H1 (cell line): ENCODE data around the gene PPP1R2. TPM values are rescaled to one million over a fixed set of nuclear protein-coding genes. Genes with fewer than 3 reads are reported as not detected.

Experiments
- CTCF ChIA-PET: fragments of 300-600 bp; sonication (Branson Sonifier 250); formaldehyde crosslinking; loops from one replicate; lab custom pipeline; 2021; ENCODE audit not compliant: partially characterized antibody; lab: Charles Lee
- POLR2A ChIA-PET: fragments of 300-600 bp; sonication (Branson Sonifier 250); formaldehyde crosslinking; loops from one replicate; lab custom pipeline; 2021; ENCODE audit warnings: inconsistent platforms; ENCODE audit not compliant: partially characterized antibody; lab: Charles Lee
- DNase-seq, 2 experiments: peaks; one replicate each; pipeline versions ENCODE4 v3.0.0 to v3.0.0-alpha.2; 2010 to 2022; ENCODE audit warnings: low spot score in 2 of 2, low read depth in 1 of 2, mixed read lengths in 1 of 2
- FAIRE-seq: peaks from 2 replicates; lab custom pipeline; 2011; peaks lifted over from hg19 to GRCh38; lab: Jason Lieb, UNC
- H2AFZ ChIP-seq: 2 replicates; pipeline ENCODE4 v1.8.1; 2012; ENCODE audit warnings: low read length, inconsistent platforms
- H2AK5ac ChIP-seq: 2 replicates; pipeline ENCODE4 v1.6.1; 2013; ENCODE audit warnings: low read depth, low read length
- H2BK120ac ChIP-seq: replicated peaks from 2 replicates; pipeline ENCODE3; 2013; ENCODE audit warnings: low read depth, low read length, inconsistent platforms
- H2BK12ac ChIP-seq: 2 replicates; pipeline ENCODE4 v1.6.1; 2013; ENCODE audit warnings: low read depth, low read length
- H2BK15ac ChIP-seq: 2 replicates; pipeline ENCODE4 v1.6.1; 2013; ENCODE audit warnings: low read length
- H2BK20ac ChIP-seq: 2 replicates; pipeline ENCODE4 v1.6.1; 2013; ENCODE audit warnings: low read length
- H2BK5ac ChIP-seq: 2 replicates; pipeline ENCODE4 v1.6.1; 2013; ENCODE audit warnings: low read depth, low read length
- H3K14ac ChIP-seq: 2 replicates; pipeline ENCODE4 v1.6.1; 2013; ENCODE audit warnings: inconsistent platforms; ENCODE audit not compliant: insufficient read length
- H3K18ac ChIP-seq: 2 replicates; pipeline ENCODE4 v1.6.1; 2013; ENCODE audit warnings: low read length; ENCODE audit errors: extremely low read depth
- H3K23ac ChIP-seq: 2 replicates; pipeline ENCODE4 v1.6.1; 2013; ENCODE audit warnings: inconsistent platforms; ENCODE audit not compliant: insufficient read length
- H3K23me2 ChIP-seq: 2 replicates; pipeline ENCODE4 v1.6.1; 2013; ENCODE audit warnings: low read depth, low read length
- H3K27ac ChIP-seq: 2 replicates; pipeline ENCODE4 v1.6.1; 2011; ENCODE audit warnings: low read depth, low read length, inconsistent platforms
- H3K27me3 ChIP-seq, 4 experiments: replicated peaks in 1 of 4; 1 replicate in 1 of 4; 2 replicates in 3 of 4; pipeline versions ENCODE4 v1.6.1 to v1.8.1; 2011 to 2013; ENCODE audit warnings: low read length in 3 of 4, mild to moderate bottlenecking in 3 of 4, inconsistent platforms in 2 of 4, mixed read lengths in 2 of 4, moderate library complexity in 1 of 4; ENCODE audit not compliant: control insufficient read depth in 3 of 4, insufficient read depth in 3 of 4; ENCODE audit errors: extremely low read depth in 1 of 4
- H3K36me3 ChIP-seq, 4 experiments: 2 replicates each; pipeline versions ENCODE4 v1.6.1 to v1.8.1; 2011 to 2013; ENCODE audit warnings: mild to moderate bottlenecking in 4 of 4, low read length in 3 of 4, moderate library complexity in 2 of 4, control low read depth in 1 of 4, inconsistent platforms in 1 of 4; ENCODE audit not compliant: insufficient read depth in 4 of 4, control insufficient read depth in 2 of 4
- H3K4ac ChIP-seq: replicated peaks from 2 replicates; pipeline ENCODE3; 2013; ENCODE audit warnings: low read length, low read depth, mixed read lengths, inconsistent platforms; ENCODE audit not compliant: insufficient read length
- H3K4me1 ChIP-seq, 4 experiments: replicated peaks in 1 of 4; 1 replicate in 1 of 4; 2 replicates in 3 of 4; pipeline versions ENCODE4 v1.6.1 to v1.8.1; 2011 to 2013; ENCODE audit warnings: low read length in 3 of 4, inconsistent platforms in 2 of 4, mixed read lengths in 1 of 4; ENCODE audit not compliant: insufficient read depth in 4 of 4, control insufficient read depth in 3 of 4
- H3K4me2 ChIP-seq, 2 experiments: 2 replicates each; pipeline versions ENCODE4 v1.6.1 to v1.8.1; 2011 to 2013; ENCODE audit warnings: low read depth in 2 of 2, low read length in 2 of 2, control low read depth in 1 of 2, inconsistent platforms in 1 of 2, mild to moderate bottlenecking in 1 of 2; ENCODE audit not compliant: insufficient read depth in 1 of 2
- H3K4me3 ChIP-seq, 4 experiments: fragments of 200-600, 300-600 bp in 1 of 4; sonication (generic), shearing (Covaris generic), sonication (Bioruptor Twin) in 1 of 4; 2 replicates each; pipeline versions ENCODE4 v1.5.1 to v1.8.1; 2011 to 2016; ENCODE audit warnings: low read length in 4 of 4, low read depth in 3 of 4, control low read depth in 2 of 4, inconsistent platforms in 2 of 4, mild to moderate bottlenecking in 2 of 4, mixed read lengths in 1 of 4, moderate library complexity in 1 of 4; ENCODE audit not compliant: insufficient read depth in 2 of 4; ENCODE audit errors: extremely low read depth in 1 of 4
- H3K56ac ChIP-seq: replicated peaks from 2 replicates; pipeline ENCODE3; 2013; ENCODE audit warnings: low read depth, mild to moderate bottlenecking, mixed read lengths, low read length, inconsistent platforms; ENCODE audit not compliant: insufficient read length
- H3K79me1 ChIP-seq: 2 replicates; pipeline ENCODE4 v1.6.1; 2013; ENCODE audit warnings: low read depth, low read length, control low read depth
- H3K79me2 ChIP-seq, 2 experiments: 2 replicates each; pipeline versions ENCODE4 v1.6.1 to v1.8.1; 2012 to 2013; ENCODE audit warnings: low read length in 2 of 2, mild to moderate bottlenecking in 2 of 2, inconsistent platforms in 1 of 2; ENCODE audit not compliant: insufficient read depth in 2 of 2, control insufficient read depth in 1 of 2
- H3K9ac ChIP-seq, 4 experiments: replicated peaks in 1 of 4; 1 replicate in 1 of 4; 2 replicates in 3 of 4; pipeline versions ENCODE4 v1.6.1 to v1.8.1; 2011 to 2013; ENCODE audit warnings: low read depth in 3 of 4, low read length in 3 of 4, control low read depth in 2 of 4, mild to moderate bottlenecking in 2 of 4, moderate library complexity in 2 of 4, inconsistent platforms in 1 of 4; ENCODE audit errors: extremely low read depth in 1 of 4
- H3K9me3 ChIP-seq, 2 experiments: 2 replicates each; pipeline versions ENCODE4 v1.6.1 to v1.8.1; 2012 to 2013; ENCODE audit warnings: mild to moderate bottlenecking in 2 of 2, moderate library complexity in 2 of 2, control low read depth in 1 of 2, inconsistent platforms in 1 of 2, low read depth in 1 of 2, low read length in 1 of 2, mixed read lengths in 1 of 2; ENCODE audit not compliant: insufficient read depth in 2 of 2
- H4K20me1 ChIP-seq, 2 experiments: replicated peaks in 1 of 2; 2 replicates each; pipeline versions ENCODE3 to v1.8.1; 2011 to 2013; ENCODE audit warnings: inconsistent platforms in 2 of 2, low read length in 2 of 2, mild to moderate bottlenecking in 1 of 2; ENCODE audit not compliant: insufficient read depth in 2 of 2, control insufficient read depth in 1 of 2
- H4K5ac ChIP-seq: 2 replicates; pipeline ENCODE4 v1.6.1; 2013; ENCODE audit warnings: low read length, low read depth, mixed read lengths, inconsistent platforms; ENCODE audit not compliant: insufficient read length
- H4K8ac ChIP-seq: 2 replicates; pipeline ENCODE4 v1.8.0; 2013; ENCODE audit warnings: mild to moderate bottlenecking, moderate library complexity, low read length, inconsistent platforms; ENCODE audit not compliant: insufficient read depth; ENCODE audit errors: extremely low read depth
- H4K91ac ChIP-seq: replicated peaks from 2 replicates; pipeline ENCODE3; 2013; ENCODE audit warnings: low read length, mixed read lengths, inconsistent platforms; ENCODE audit not compliant: insufficient read length
- BACH1 ChIP-seq: IDR thresholded peaks from 2 replicates; pipeline ENCODE4 v1.6.1; 2012; ENCODE audit warnings: low read length, improper control_type of control experiment
- CEBPB ChIP-seq: IDR thresholded peaks from 2 replicates; pipeline ENCODE4 v1.6.1; 2012; ENCODE audit warnings: low read depth, low read length
- JUN ChIP-seq: IDR thresholded peaks from 2 replicates; pipeline ENCODE4 v1.6.1; 2011; ENCODE audit warnings: low read depth, mild to moderate bottlenecking, improper control_type of control experiment, low read length
- KDM1A ChIP-seq: fragments of 200-600, 300-600 bp; sonication (generic); IDR thresholded peaks from 2 replicates; pipeline ENCODE4 v1.7.1; 2016; ENCODE audit warnings: mild to moderate bottlenecking, low read length, borderline replicate concordance
- KDM4A ChIP-seq: IDR thresholded peaks from one replicate; pipeline ENCODE4 v1.7.1; 2012; ENCODE audit warnings: low read depth, mild to moderate bottlenecking, moderate library complexity, low read length, inconsistent platforms; ENCODE audit not compliant: severe bottlenecking
- MAX ChIP-seq: IDR thresholded peaks from 2 replicates; pipeline ENCODE4 v1.6.1; 2012; ENCODE audit warnings: inconsistent platforms
- POLR2AphosphoS5 ChIP-seq: IDR thresholded peaks from 2 replicates; pipeline ENCODE4 v1.6.1; 2011; ENCODE audit warnings: low read depth, low read length
- RAD21 ChIP-seq, 2 experiments: IDR thresholded peaks in 1 of 2; conservative IDR thresholded peaks in 1 of 2; 2 replicates each; pipeline ENCODE4 v1.6.1; 2011; ENCODE audit warnings: low read depth in 2 of 2, low read length in 2 of 2, improper control_type of control experiment in 1 of 2, inconsistent platforms in 1 of 2, mild to moderate bottlenecking in 1 of 2, moderate library complexity in 1 of 2
- SIN3A ChIP-seq, 2 experiments: IDR thresholded peaks in 1 of 2; conservative IDR thresholded peaks in 1 of 2; 2 replicates each; pipeline ENCODE4 v1.6.1; 2011 to 2012; ENCODE audit warnings: low read length in 2 of 2, improper control_type of control experiment in 1 of 2, low read depth in 1 of 2, mild to moderate bottlenecking in 1 of 2
- SIRT6 ChIP-seq: IDR thresholded peaks from one replicate; pipeline ENCODE4 v1.7.1; 2012; ENCODE audit warnings: low read length, inconsistent platforms
- SP1 ChIP-seq: IDR thresholded peaks from 2 replicates; pipeline ENCODE4 v1.6.1; 2011; ENCODE audit warnings: low read depth, low read length
- SP4 ChIP-seq: IDR thresholded peaks from 2 replicates; pipeline ENCODE4 v1.6.1; 2012; ENCODE audit warnings: low read length, inconsistent platforms
- TAF1 ChIP-seq: IDR thresholded peaks from 2 replicates; pipeline ENCODE4 v1.6.1; 2011; ENCODE audit warnings: mild to moderate bottlenecking, low read depth, low read length
- TBP ChIP-seq: IDR thresholded peaks from 2 replicates; pipeline ENCODE4 v1.6.1; 2011; ENCODE audit warnings: low read depth, low read length, improper control_type of control experiment
- WGBS, 2 experiments: shearing (Covaris generic) in 1 of 2; methylation state at CpG; one replicate each; pipeline versions ENCODE4 v1.1.6 to v1.1.7; 2013 to 2015; ENCODE audit warnings: low lambda C conversion rate in 2 of 2, mixed read lengths in 2 of 2, inconsistent platforms in 1 of 2, low coverage in 1 of 2, missing lambda C conversion rate in 1 of 2; ENCODE audit not compliant: insufficient replicate concordance in 2 of 2, insufficient coverage in 1 of 2, insufficient read length in 1 of 2; ENCODE audit errors: extremely low coverage in 1 of 2, missing lambda C conversion rate in 1 of 2; 5-methylcytosine and 5-hydroxymethylcytosine counted together
- polyA plus RNA-seq, 7 experiments: library from polyadenylated mRNA; depleted of rRNA in 3 of 7; stranded (reverse) in 5 of 7; unstranded in 2 of 7; fragments of >200 nt in 5 of 7; fragments of 200-250 nt in 2 of 7; gene quantifications; 1 replicate in 5 of 7; 2 replicates in 1 of 7; 4 replicates in 1 of 7; pipeline versions ENCODE4 v1.2.1 to v1.2.3, GENCODE V29; 2011 to 2013; ENCODE audit warnings: missing spikeins in 2 of 7, mixed read lengths in 2 of 7
- total RNA-seq: library from RNA; stranded (reverse); fragmentation: NEBNext Ultra II Directional; extraction: Animal tissue kit (Norgen Biotek cat#: 25700); gene quantifications from 2 replicates; pipeline ENCODE4 v1.2.1, GENCODE V29; 2021

Gene PPP1R2
- total and polyA plus RNA-seq, 2 of the 8 experiments (the other 6 are each of a cell fraction or from before 2014, with no cell fraction given) = 14.0 to 26.5 TPM

- Histone ChIP-seq H3K4ac (no peak overlapping the region), H3K4me1 (peaks cover 0 to 6% (median 3%) of the 10 kb centered on the region in 4 experiments; a peak in 4 of 7 replicates), H3K9me3 (no peaks in the 10 kb centered on the region; a peak in 1 of 4 replicates), H3K4me2 (no peak overlapping the region), H4K91ac (no peak overlapping the region), H3K14ac (no peak overlapping the region), H3K79me2 (no peaks in the 10 kb centered on the region)
- TF ChIP-seq SIRT6 (no peak), KDM1A (no peak), TAF1 (no peak), KDM4A (no peak), POLR2AphosphoS5 (no peak), TBP (no peak), MAX (no peak), SP4 (no peak), CEBPB (no peak), SIN3A (conservative IDR thresholded peaks at IDR 0.05 in 1 of 2, IDR thresholded peaks at IDR 0.05 in 1 of 2; ENCODE audit: low read depth in 1 of 2, low read length in 2 of 2) (no peak), SP1 (no peak), JUN (no peak), RAD21 (IDR thresholded peaks at IDR 0.05 in 1 of 2, conservative IDR thresholded peaks at IDR 0.05 in 1 of 2; ENCODE audit: low read depth in 2 of 2, low read length in 2 of 2) (no peak), BACH1 (no peak)
- TF ChIP-seq, all 59 proteins: peak for 0
- Histone ChIP-seq H2BK20ac (no peak overlapping the region), H4K5ac (no peak overlapping the region), H3K9ac (no peak overlapping the region; a peak in 1 of 7 replicates), H2AFZ (no peak overlapping the region), H2BK12ac (no peak overlapping the region), H3K23ac (no peak overlapping the region), H3K36me3 (no peaks in the 10 kb centered on the region), H3K4me3 (no peak overlapping the region), H2AK5ac (no peak overlapping the region), H3K23me2 (no peaks in the 10 kb centered on the region), H3K27me3 (no peaks in the 10 kb centered on the region), H3K79me1 (no peaks in the 10 kb centered on the region), H3K18ac (no peak overlapping the region), H2BK120ac (no peak overlapping the region), H2BK15ac (no peak overlapping the region), H3K27ac (no peak overlapping the region), H2BK5ac (no peak overlapping the region), H4K8ac (no peak overlapping the region), H3K56ac (no peak overlapping the region), H4K20me1 (no peaks in the 10 kb centered on the region)
- ChIA-PET CTCF (interaction anchor here (0.8 to 2.5 kb wide), 6 partner anchors 12 to 301 kb away, joined by 3 to 6 read pairs (median 4); partner anchors contain the start of gene APOD), POLR2A (no interaction called here)
- DNase-seq (no peak), FAIRE-seq (no peak)
- WGBS, 2 experiments = 89% methylated on average over 9 of the region's 9 CpGs; no CpG with 5 or more reads in 1 of the 2 experiments
These were observed 27.8 kb upstream of the PPP1R2 start for GRCh38 chr3:195570912-195571311.
